Stimulated activated CD4-positive, alpha-beta T cell treated with anti-CD3 and anti-CD28 coated beads, Interleukin-12 subunit alpha, Interleukin-12 subunit beta, amount 100 ng/mL, for 24 hours (primary cell): ENCODE measurements around the gene SARM1.
"Not testable (repeated sequence)": the region's sequence is repeated elsewhere in the genome, so short reads cannot be mapped to it uniquely, and the experiment has no call there.

Experiments used
- DNase-seq, 2 experiments: peaks; one replicate each; pipeline ENCODE4 v3.0.0-alpha.2; 2020; ENCODE audit warnings: low read depth in 2 of 2

The SARM1 gene

DNA sequence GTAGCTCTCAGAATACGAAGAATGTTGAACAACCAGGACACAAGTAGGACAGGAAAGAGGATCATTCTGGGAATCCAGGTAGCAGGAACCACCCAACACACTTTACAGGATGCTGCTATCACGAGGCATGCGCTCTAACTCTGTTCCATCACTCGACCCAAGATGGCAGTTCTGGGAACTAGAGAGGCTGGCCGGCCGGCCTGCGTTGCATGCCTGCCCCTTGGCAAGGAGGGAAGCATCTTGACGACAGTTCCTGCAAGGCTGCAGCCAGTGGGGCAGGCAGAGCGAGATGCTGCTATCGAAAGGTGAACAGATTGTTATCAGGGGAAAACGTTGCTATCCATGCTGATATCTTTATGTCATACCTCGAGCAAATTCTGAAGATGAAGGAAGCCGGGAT lies 53.7 kb downstream of the SARM1 start:
- no peak for DNase-seq

DNA sequence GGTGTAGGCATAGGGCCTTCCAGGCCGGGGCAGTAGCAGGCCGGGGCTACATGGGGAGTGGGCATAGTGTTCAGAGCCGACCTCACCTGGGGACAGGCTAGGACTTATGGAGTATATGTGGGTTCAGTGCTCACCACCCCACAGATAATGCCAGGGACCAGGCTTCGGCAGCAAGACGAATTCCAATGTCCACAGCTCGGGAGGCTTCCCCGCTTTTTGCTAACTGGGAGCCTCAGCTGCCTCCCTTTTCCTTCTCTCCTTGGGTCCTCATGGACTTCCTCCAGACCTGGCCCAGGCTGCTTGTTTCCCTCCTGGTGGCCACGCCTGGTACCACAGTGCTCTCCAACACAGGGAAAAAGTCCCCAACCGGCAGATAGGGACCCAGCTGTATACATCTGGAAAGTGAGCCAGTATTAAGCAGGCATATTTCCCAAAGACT lies 54.6 kb downstream of the SARM1 start:
- DNase-seq: no peak

DNA sequence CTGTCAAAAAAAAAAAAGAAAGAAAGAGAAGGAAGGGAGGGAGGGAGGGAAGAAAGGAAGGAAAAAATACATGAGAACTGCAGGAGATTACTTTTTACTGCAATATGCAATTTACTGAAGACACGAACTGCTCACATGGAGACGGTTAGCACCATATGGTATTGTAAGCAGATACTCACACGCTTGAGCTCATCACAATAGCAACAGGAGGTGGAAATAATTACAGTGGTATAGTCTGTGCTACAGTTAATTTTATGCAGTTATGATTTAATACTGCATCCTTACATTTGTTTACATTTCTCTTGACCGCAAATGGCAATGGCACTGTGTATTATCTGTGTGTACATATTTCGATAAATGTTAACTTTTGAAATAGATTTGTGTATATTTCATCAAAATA lies 55.9 kb downstream of the SARM1 start:
- no peak for DNase-seq

DNA sequence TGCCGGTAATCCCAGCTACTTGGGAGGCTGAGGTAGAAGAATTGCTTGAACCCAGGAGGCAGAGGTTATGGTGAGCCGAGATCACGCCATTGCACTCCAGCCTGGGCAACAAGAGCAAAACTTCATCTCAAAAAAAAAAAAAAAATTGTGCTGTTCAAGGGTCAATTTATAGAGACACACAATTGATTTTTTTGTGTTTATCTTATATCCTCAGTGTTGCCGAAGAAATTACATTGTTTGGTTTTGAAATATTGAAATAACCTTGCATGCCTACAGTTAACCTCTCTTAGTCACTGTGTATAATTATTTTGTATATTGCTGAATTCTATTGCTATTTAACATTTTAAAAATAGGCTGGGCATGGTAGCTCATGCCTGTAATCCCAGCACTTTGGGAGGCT lies 56.5 kb downstream of the SARM1 start:
- DNase-seq: not testable (repeated sequence)

DNA sequence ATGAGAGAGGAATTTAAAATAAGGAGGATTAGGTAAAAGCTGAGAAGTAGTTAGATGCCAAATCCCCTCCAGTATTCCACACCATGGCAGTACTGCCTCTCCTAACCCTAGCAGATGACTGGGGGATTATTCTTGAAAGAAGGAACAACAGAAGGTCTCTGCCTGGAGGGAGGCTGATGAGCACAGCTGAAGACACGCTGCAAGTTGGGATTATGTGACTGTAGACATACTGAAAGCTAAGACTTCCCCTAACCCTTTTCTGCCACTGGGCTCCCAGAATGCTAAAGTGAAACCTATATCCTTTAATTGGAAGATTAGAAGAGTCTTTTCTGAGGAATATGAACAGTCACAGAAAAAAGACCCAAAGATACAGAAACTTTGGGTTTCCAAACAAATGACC lies 62.2 kb downstream of the SARM1 start:
- no peak for DNase-seq

DNA sequence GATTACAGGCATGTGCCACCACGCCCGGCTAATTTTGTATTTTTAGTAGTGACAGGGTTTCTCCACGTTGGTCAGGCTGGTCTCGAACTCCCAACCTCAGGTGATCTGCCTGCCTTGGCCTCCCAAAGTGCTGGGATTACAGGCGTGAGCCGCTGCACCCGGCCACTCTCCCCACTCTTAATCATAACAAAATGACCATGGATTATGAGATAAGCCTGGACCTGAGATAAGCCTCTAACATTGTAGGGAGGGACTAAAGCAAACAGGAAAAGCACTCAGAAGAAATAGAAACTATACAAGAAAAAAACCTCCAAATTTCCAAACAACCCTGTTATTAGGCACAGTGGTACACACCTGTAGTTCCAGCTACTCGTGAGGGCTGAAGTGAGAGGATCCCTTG lies 62.8 kb downstream of the SARM1 start:
- DNase-seq: not testable (repeated sequence)

DNA sequence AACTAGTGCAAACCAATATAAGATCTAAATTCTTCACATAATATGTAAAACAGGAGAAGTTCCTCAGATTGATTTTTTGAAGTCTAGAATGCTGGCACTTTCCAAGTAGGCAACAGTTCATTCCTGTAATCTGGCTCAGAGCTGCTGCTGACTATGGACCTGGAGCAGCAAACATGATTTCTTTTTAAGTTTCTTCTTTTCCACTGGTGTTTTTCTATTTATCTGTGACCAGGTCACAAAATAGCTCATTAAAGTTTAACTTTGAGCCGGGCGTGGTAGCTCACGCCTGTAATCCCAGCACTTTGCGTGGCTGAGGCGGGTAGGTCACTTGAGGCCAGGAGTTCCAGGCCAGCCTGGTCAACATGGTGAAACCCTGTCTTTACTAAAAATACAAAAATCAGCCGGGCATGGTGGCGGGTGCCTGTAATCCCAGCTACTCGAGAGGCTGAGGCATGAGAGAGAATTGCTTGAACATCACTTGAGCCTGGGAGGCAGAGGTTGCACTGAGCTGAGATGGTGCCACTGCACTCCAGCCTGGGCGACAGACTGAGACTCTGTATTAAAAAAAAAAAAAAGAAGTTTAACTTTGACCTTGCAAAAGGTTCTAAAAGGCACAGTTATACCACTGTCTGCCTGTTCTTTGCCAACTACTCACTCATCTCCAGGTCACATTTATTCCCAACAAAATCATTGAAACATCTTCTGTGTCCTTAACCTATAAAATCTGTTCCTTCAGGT lies 72.6 kb downstream of the SARM1 start:
- DNase-seq: no peak

DNA sequence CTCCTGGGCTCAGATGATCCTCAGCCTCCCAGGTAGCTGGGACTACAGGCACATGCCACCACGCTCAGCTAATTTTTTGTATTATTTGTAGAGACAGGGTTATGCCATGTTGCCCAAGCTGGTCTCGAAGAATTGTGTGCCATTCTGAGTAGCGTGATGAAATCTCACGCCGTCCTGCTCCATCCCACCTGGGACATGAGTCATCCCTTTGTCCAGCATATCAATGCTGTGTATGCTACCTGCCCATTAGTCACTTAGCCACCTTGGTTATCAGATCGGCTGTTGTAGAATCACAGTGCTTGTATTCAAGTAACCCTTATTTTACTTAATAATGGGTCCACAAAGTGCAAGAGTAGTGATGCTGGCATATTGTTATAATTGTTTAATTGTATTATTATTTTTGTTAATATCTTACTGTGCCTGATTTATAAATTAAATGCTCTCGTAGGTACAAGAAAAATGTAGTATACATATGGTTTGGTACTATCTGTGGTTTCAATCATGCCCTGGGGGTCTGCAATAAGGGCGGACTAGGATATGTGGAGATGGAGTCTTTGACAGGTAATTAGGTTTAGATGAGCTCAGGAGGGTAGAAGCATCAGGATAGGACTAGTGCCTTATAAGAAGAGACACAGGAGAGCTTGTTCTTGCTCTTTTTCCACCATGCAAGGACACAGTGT lies 75.4 kb downstream of the SARM1 start:
- DNase-seq: no peak

DNA sequence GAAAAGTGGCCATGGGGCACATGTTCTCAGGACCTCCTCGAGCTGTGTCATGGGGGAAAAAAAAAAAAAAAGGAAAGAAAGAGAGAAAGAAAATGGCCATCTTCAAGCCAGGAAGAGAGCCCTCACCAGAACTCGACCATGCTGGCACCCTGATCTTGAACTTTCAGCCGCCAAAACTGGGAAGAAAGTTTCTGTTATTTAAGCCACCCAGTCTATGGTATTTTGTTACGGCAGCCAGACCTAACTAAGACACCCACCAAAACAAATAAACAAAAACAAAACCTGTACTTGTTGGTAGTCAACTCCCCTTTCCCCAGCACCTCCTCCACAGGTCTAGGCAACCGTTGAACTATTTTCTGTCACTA lies 75.9 kb downstream of the SARM1 start:
- DNase-seq: no peak

DNA sequence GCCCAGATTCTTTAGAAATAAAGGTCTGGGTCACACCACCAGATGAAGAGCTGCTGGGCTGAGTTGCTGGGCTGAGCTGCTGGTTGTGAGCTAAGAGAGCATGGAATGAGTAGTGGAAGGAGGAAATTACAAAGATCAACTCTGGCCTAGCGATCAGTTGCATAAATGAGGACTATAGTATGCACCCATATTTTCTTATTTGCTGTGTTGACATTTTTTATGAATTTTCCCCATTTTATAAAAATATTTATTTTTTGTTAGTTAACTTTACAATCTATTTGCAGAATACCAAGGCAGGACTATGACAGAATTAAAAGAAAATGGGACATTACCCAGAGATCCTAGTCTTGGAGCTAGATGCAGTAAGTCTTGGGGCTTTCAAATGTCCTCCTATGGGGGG lies 78.4 kb downstream of the SARM1 start:
- DNase-seq: no peak
